HepG2 (cell line): ENCODE results near the gene ATP8B1. TPM values are rescaled to one million over a fixed set of nuclear protein-coding genes. Genes with fewer than 3 reads are reported as not detected.
A peak's percentile ranks its signal among the peaks of the same experiment; 100 is the strongest.

Source experiments
- ATAC-seq: fragments of 200-7000 bp; cut with Tn5 transposase; 3 replicates; pipeline ENCODE4 v1.9.1; 2020; ENCODE audit warnings: mild to moderate bottlenecking, moderate library complexity
- BruUV-seq: library from RNA; stranded (reverse); fragments of 400-500 nt; replicated peaks from 2 replicates; lab custom pipeline; 2021; lab: Mats Ljungman, UMichigan
- CTCF ChIA-PET: fragments of 300-600 bp; formaldehyde crosslinking; extraction: SDS; loops from one replicate; lab custom pipeline; 2021; ENCODE audit warnings: low total read pairs, inconsistent platforms, low intra/inter-chr PET ratio; lab: Yijun Ruan, JAX
- POLR2A ChIA-PET: fragments of 350-600 bp; sonication (Branson Sonifier 250); formaldehyde crosslinking; loops from one replicate; lab custom pipeline; 2020; ENCODE audit warnings: antibody characterized with exemption, inconsistent platforms; lab: Yijun Ruan, JAX
- DNase-seq: peaks from one replicate; pipeline ENCODE4 v3.0.0-alpha.2; 2015; ENCODE audit warnings: low spot score
- FAIRE-seq: peaks from 3 replicates; lab custom pipeline; 2011; peaks lifted over from hg19 to GRCh38; lab: Jason Lieb, UNC
- H2AFZ ChIP-seq: one replicate; pipeline ENCODE4 v1.6.1; 2011; ENCODE audit warnings: low read length, inconsistent platforms
- H3K27ac ChIP-seq: fragments of 300-600 bp; 3 replicates; pipeline ENCODE4 v1.8.0; 2011; ENCODE audit warnings: mixed run types, mild to moderate bottlenecking, mixed read lengths, low read length, inconsistent platforms; ENCODE audit not compliant: insufficient read depth; ENCODE audit errors: extremely low read length
- H3K27me3 ChIP-seq, 2 experiments: fragments of 200-600 bp in 1 of 2; 2 replicates in 1 of 2; 3 replicates in 1 of 2; pipeline versions ENCODE4 v1.6.0 to v1.8.0; 2011; ENCODE audit warnings: low read length in 2 of 2, mild to moderate bottlenecking in 2 of 2, moderate library complexity in 2 of 2, inconsistent platforms in 1 of 2; ENCODE audit not compliant: insufficient read depth in 2 of 2, control insufficient read depth in 1 of 2
- H3K36me3 ChIP-seq, 2 experiments: fragments of 200-600 bp in 1 of 2; replicated peaks in 1 of 2; 2 replicates in 1 of 2; 3 replicates in 1 of 2; pipeline versions ENCODE4 v1.5.1 to v1.8.0; 2011; ENCODE audit warnings: low read length in 2 of 2, inconsistent platforms in 1 of 2; ENCODE audit not compliant: insufficient read depth in 2 of 2, control insufficient read depth in 1 of 2
- H3K4me1 ChIP-seq: 2 replicates; pipeline ENCODE4 v1.5.1; 2012; ENCODE audit warnings: low read length, inconsistent platforms; ENCODE audit not compliant: insufficient read depth
- H3K4me2 ChIP-seq: 2 replicates; pipeline ENCODE4 v1.6.0; 2011; ENCODE audit warnings: low read depth, low read length, inconsistent platforms
- H3K4me3 ChIP-seq, 3 experiments: fragments of 200-600 bp in 1 of 3; sonication (generic), shearing (Covaris generic) in 1 of 3; replicated peaks in 1 of 3; 2 replicates each; pipeline ENCODE4 v1.5.1; 2011 to 2016; ENCODE audit warnings: low read length in 3 of 3, inconsistent platforms in 2 of 3, low read depth in 2 of 3, mild to moderate bottlenecking in 2 of 3, control low read depth in 1 of 3, mixed read lengths in 1 of 3; ENCODE audit not compliant: insufficient read depth in 1 of 3
- H3K79me2 ChIP-seq: one replicate; pipeline ENCODE4 v1.6.1; 2011; ENCODE audit warnings: low read length, inconsistent platforms; ENCODE audit not compliant: insufficient read depth
- H3K9ac ChIP-seq: 2 replicates; pipeline ENCODE4 v1.6.0; 2011; ENCODE audit warnings: mild to moderate bottlenecking, low read depth, low read length, inconsistent platforms; ENCODE audit not compliant: insufficient read depth
- H3K9me3 ChIP-seq: 2 replicates; pipeline ENCODE4 v1.5.1; 2012; ENCODE audit warnings: mild to moderate bottlenecking, low read length
- H4K20me1 ChIP-seq: 2 replicates; pipeline ENCODE4 v1.6.0; 2011; ENCODE audit warnings: inconsistent platforms, mild to moderate bottlenecking, low read length, moderate library complexity; ENCODE audit not compliant: insufficient read depth
- CEBPG ChIP-seq: IDR thresholded peaks from 2 replicates; pipeline ENCODE4 v1.6.1; 2016
- DR1 ChIP-seq: sonication (generic); formaldehyde crosslinking; IDR thresholded peaks from 2 replicates; pipeline ENCODE4 v1.8.0; 2021; ENCODE audit warnings: mild to moderate bottlenecking, missing genetic modification reagents, inconsistent platforms
- ELF3 ChIP-seq: IDR thresholded peaks from 2 replicates; pipeline ENCODE4 v1.6.1; 2016; ENCODE audit warnings: missing genetic modification reagents, missing compliant biosample characterization
- KLF15 ChIP-seq: sonication (generic); formaldehyde crosslinking; IDR thresholded peaks from 2 replicates; pipeline ENCODE4 v1.8.1; 2023; ENCODE audit warnings: borderline replicate concordance, mild to moderate bottlenecking, inconsistent platforms, missing genetic modification reagents, mixed read lengths
- TEAD3 ChIP-seq: optimal IDR thresholded peaks from 2 replicates; pipeline ENCODE3; 2016; ENCODE audit warnings: borderline replicate concordance
- ZFP1 ChIP-seq: IDR thresholded peaks from 2 replicates; pipeline ENCODE4 v1.6.1; 2016
- WGBS: methylation state at CpG from one replicate; pipeline ENCODE4 v1.1.6; 2017; ENCODE audit warnings: low lambda C conversion rate; 5-methylcytosine and 5-hydroxymethylcytosine counted together
- in situ Hi-C: cut with HindIII; loops from 2 replicates; pipeline ENCODE4 v1.10.0; 2017; ENCODE audit warnings: low pct_unique_long_range_greater_than_20kb; ENCODE audit not compliant: extremely low pct_ligation_motif_present
- intact Hi-C: fragments of 100-400 bp; cut with micrococcal nuclease; formaldehyde crosslinking; loops from one replicate; pipeline ENCODE4 v1.10.0; 2022; ENCODE audit not compliant: unreplicated experiment
- polyA plus RNA-seq, 8 experiments: library from polyadenylated mRNA; depleted of rRNA in 3 of 8; stranded (reverse) in 7 of 8; unstranded in 1 of 8; fragments of >200 nt; fragmentation: Illumina TruSeq in 4 of 8; extraction: Trizol in 4 of 8; gene quantifications; 2 replicates each; pipeline versions ENCODE4 v1.2.1 to v1.2.3, GENCODE V29; 2011 to 2016; ENCODE audit warnings: low read depth in 4 of 8, missing spikeins in 1 of 8, mixed read lengths in 1 of 8; ENCODE audit not compliant: insufficient read depth in 1 of 8
- total RNA-seq, 5 experiments: library from RNA; depleted of rRNA; stranded (reverse); fragments of >200 nt; fragmentation: Illumina TruSeq; extraction: Trizol; gene quantifications; 2 replicates each; pipeline ENCODE4 v1.2.3, GENCODE V29; 2016; ENCODE audit warnings: low read depth in 1 of 5
- TF ChIP-seq, protein P1 (sequence below): sonication (generic); formaldehyde crosslinking; IDR thresholded peaks from 2 replicates; pipeline ENCODE4 v1.8.1; 2023; ENCODE audit warnings: mild to moderate bottlenecking, missing genetic modification reagents
- TF ChIP-seq, protein P2 (sequence below): sonication (generic); formaldehyde crosslinking; IDR thresholded peaks from 2 replicates; pipeline ENCODE4 v1.5.1; 2020; ENCODE audit warnings: mild to moderate bottlenecking, missing genetic modification reagents, borderline replicate concordance
- TF ChIP-seq, protein P3 (sequence below): sonication (generic); formaldehyde crosslinking; IDR thresholded peaks from 2 replicates; pipeline ENCODE4 v1.4.0; 2020; ENCODE audit warnings: missing genetic modification reagents

ATP8B1 gene
- total and polyA plus RNA-seq, 2 of the 13 experiments (the other 11 are each of a cell fraction or from before 2014, with no cell fraction given) = 2.8 to 4.0 TPM

DNA sequence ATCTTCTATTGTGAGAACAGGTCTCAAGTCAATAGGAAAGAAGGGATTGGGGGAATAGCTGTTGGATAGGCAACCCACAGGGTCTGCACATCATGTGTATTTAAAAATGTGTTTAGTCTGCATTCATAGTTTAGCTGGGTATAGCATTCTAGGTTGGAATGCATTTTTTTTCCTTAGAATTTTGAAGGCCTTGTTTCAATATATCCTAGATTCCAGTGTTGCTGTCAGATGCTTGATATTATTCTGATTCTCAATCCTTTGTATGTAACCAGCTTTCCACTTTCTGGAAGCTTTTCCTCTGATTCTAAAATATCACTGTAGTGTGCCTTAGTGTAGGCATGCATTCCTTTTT lies 9.0 kb upstream of the ATP8B1 start:
- FAIRE-seq (no peak), DNase-seq (no peak), ATAC-seq (no peak)
- Histone ChIP-seq H3K27ac (no peak overlapping the region), H3K9me3 (peaks cover 10% of the 10 kb centered on the region), H3K79me2 (no peaks in the 10 kb centered on the region), H3K4me2 (no peak overlapping the region), H3K4me1 (peaks cover 41% of the 10 kb centered on the region), H3K9ac (no peak overlapping the region), H4K20me1 (no peaks in the 10 kb centered on the region), H2AFZ (no peak overlapping the region), H3K27me3 (no peaks in the 10 kb centered on the region), H3K4me3 (no peak overlapping the region), H3K36me3 (no peaks in the 10 kb centered on the region)
- intact Hi-C loops = loop anchor here (10.0 kb wide), 1 partner anchor 187 kb away; the partner anchor contains the start of gene NARS1
- no peak for TF ChIP-seq KLF15 (CRISPR knock-in tag)
- peak; percentile 98; the same call in 1 of the 2 replicates for TF ChIP-seq ZFP1 (CRISPR knock-in tag)
- in situ Hi-C loops = no loop called here
- POLR2A ChIA-PET = no interaction called here
- CTCF ChIA-PET = no interaction called here
- no TSS peak for BruUV-seq

DNA sequence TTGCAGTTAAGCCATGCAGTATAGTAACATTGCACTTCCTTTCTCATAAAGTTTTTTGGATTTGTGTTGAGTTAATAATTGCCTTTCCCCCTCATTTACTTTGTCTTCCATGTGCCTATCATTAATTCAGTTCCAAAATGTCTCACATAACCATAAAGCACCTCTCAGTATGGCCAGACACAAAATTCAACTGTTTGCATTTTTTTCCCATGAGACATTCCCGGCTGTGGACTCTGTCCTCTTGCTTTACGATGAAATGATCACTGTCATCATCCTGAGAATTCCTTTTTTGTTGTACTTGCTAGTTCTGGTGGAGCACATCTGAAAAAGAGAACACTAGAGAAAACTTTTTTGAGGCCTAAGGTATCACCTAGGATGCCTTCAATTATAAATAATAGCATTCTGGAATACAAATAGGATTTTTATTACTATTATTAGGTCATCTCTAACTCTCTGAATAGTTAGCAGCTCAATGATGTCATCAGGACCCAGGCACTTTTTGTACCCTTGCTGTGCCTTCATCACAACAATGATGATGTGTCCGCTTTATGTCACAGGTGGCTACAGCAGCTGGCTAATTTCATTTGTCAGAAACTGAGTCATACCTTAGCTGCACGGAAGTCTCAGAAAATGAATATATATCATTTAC lies 8.5 kb upstream of the ATP8B1 start:
- no peaks in the 10 kb centered on the region for H3K36me3 ChIP-seq
- intact Hi-C loops = loop anchor here (10.0 kb wide), 1 partner anchor 187 kb away; the partner anchor contains the start of gene NARS1
- H3K79me2 ChIP-seq = no peaks in the 10 kb centered on the region
- no peaks in the 10 kb centered on the region for H3K27me3 ChIP-seq
- ChIA-PET POLR2A (no interaction called here), CTCF (no interaction called here)
- peaks cover 39% of the 10 kb centered on the region for H3K4me1 ChIP-seq
- no peaks in the 10 kb centered on the region for H4K20me1 ChIP-seq
- 39% methylated on average over 4 of the region's 4 CpGs for WGBS
- peaks cover 10% of the 10 kb centered on the region for H3K9me3 ChIP-seq
- no peak overlapping the region for H2AFZ ChIP-seq
- DNase-seq (peak; percentile 83), ATAC-seq (peak; percentile 87), FAIRE-seq (no peak)
- H3K4me2 ChIP-seq = peak overlapping the region; percentile 14
- H3K9ac ChIP-seq = no peak overlapping the region
- no peak overlapping the region for H3K4me3 ChIP-seq
- H3K27ac ChIP-seq = no peak overlapping the region
- in situ Hi-C loops = no loop called here
- BruUV-seq = no TSS peak
- TF ChIP-seq, protein P1, sequence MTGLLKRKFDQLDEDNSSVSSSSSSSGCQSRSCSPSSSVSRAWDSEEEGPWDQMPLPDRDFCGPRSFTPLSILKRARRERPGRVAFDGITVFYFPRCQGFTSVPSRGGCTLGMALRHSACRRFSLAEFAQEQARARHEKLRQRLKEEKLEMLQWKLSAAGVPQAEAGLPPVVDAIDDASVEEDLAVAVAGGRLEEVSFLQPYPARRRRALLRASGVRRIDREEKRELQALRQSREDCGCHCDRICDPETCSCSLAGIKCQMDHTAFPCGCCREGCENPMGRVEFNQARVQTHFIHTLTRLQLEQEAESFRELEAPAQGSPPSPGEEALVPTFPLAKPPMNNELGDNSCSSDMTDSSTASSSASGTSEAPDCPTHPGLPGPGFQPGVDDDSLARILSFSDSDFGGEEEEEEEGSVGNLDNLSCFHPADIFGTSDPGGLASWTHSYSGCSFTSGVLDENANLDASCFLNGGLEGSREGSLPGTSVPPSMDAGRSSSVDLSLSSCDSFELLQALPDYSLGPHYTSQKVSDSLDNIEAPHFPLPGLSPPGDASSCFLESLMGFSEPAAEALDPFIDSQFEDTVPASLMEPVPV (CRISPR knock-in tag) = no peak
- TF ChIP-seq CEBPG (CRISPR knock-in tag) (peak; percentile 57), ELF3 (CRISPR knock-in tag) (0 out of 2 replicates have a peak, but pooled peaks have one; percentile 36), DR1 (CRISPR knock-in tag) (no peak), TEAD3 (CRISPR knock-in tag) (peak; percentile 94)
- TF ChIP-seq, protein P2, sequence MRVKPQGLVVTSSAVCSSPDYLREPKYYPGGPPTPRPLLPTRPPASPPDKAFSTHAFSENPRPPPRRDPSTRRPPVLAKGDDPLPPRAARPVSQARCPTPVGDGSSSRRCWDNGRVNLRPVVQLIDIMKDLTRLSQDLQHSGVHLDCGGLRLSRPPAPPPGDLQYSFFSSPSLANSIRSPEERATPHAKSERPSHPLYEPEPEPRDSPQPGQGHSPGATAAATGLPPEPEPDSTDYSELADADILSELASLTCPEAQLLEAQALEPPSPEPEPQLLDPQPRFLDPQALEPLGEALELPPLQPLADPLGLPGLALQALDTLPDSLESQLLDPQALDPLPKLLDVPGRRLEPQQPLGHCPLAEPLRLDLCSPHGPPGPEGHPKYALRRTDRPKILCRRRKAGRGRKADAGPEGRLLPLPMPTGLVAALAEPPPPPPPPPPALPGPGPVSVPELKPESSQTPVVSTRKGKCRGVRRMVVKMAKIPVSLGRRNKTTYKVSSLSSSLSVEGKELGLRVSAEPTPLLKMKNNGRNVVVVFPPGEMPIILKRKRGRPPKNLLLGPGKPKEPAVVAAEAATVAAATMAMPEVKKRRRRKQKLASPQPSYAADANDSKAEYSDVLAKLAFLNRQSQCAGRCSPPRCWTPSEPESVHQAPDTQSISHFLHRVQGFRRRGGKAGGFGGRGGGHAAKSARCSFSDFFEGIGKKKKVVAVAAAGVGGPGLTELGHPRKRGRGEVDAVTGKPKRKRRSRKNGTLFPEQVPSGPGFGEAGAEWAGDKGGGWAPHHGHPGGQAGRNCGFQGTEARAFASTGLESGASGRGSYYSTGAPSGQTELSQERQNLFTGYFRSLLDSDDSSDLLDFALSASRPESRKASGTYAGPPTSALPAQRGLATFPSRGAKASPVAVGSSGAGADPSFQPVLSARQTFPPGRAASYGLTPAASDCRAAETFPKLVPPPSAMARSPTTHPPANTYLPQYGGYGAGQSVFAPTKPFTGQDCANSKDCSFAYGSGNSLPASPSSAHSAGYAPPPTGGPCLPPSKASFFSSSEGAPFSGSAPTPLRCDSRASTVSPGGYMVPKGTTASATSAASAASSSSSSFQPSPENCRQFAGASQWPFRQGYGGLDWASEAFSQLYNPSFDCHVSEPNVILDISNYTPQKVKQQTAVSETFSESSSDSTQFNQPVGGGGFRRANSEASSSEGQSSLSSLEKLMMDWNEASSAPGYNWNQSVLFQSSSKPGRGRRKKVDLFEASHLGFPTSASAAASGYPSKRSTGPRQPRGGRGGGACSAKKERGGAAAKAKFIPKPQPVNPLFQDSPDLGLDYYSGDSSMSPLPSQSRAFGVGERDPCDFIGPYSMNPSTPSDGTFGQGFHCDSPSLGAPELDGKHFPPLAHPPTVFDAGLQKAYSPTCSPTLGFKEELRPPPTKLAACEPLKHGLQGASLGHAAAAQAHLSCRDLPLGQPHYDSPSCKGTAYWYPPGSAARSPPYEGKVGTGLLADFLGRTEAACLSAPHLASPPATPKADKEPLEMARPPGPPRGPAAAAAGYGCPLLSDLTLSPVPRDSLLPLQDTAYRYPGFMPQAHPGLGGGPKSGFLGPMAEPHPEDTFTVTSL (CRISPR knock-in tag) = peak; percentile 56; the same call in 1 of the 2 replicates
- TF ChIP-seq, protein P3, sequence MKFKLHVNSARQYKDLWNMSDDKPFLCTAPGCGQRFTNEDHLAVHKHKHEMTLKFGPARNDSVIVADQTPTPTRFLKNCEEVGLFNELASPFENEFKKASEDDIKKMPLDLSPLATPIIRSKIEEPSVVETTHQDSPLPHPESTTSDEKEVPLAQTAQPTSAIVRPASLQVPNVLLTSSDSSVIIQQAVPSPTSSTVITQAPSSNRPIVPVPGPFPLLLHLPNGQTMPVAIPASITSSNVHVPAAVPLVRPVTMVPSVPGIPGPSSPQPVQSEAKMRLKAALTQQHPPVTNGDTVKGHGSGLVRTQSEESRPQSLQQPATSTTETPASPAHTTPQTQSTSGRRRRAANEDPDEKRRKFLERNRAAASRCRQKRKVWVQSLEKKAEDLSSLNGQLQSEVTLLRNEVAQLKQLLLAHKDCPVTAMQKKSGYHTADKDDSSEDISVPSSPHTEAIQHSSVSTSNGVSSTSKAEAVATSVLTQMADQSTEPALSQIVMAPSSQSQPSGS (CRISPR knock-in tag) = peak; percentile 81
